ENCODE measurements around the gene PPFIBP2.

Gene PPFIBP2

GRCh38 chr11:7638710-7639642 lies 125.2 kb downstream of the PPFIBP2 start:
- no peak for TF ChIP-seq ZFP30 (CRISPR knock-in tag; IDR thresholded peaks at IDR 0.05)
- no peak for TF ChIP-seq RARB (CRISPR knock-in tag; IDR thresholded peaks at IDR 0.05)
- TF ChIP-seq PPARA (CRISPR knock-in tag; IDR thresholded peaks at IDR 0.05; ENCODE audit: borderline replicate concordance): no peak
- TF ChIP-seq TCF4 (CRISPR knock-in tag; IDR thresholded peaks at IDR 0.05; ENCODE audit: borderline replicate concordance): no peak
- TF ChIP-seq OSR1 (CRISPR knock-in tag; IDR thresholded peaks at IDR 0.05): no peak
- no peak for TF ChIP-seq TSHZ2 (CRISPR knock-in tag; IDR thresholded peaks at IDR 0.05)
- TF ChIP-seq, protein P1, sequence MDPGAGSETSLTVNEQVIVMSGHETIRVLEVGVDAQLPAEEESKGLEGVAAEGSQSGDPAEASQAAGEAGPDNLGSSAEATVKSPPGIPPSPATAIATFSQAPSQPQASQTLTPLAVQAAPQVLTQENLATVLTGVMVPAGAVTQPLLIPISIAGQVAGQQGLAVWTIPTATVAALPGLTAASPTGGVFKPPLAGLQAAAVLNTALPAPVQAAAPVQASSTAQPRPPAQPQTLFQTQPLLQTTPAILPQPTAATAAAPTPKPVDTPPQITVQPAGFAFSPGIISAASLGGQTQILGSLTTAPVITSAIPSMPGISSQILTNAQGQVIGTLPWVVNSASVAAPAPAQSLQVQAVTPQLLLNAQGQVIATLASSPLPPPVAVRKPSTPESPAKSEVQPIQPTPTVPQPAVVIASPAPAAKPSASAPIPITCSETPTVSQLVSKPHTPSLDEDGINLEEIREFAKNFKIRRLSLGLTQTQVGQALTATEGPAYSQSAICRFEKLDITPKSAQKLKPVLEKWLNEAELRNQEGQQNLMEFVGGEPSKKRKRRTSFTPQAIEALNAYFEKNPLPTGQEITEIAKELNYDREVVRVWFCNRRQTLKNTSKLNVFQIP (CRISPR knock-in tag; IDR thresholded peaks at IDR 0.05; ENCODE audit: borderline replicate concordance, low read depth): no peak
- TF ChIP-seq ZNF8 (CRISPR knock-in tag; IDR thresholded peaks at IDR 0.05): no peak
- TF ChIP-seq SNAI2 (CRISPR knock-in tag; IDR thresholded peaks at IDR 0.05): no peak
- TF ChIP-seq, protein P2, sequence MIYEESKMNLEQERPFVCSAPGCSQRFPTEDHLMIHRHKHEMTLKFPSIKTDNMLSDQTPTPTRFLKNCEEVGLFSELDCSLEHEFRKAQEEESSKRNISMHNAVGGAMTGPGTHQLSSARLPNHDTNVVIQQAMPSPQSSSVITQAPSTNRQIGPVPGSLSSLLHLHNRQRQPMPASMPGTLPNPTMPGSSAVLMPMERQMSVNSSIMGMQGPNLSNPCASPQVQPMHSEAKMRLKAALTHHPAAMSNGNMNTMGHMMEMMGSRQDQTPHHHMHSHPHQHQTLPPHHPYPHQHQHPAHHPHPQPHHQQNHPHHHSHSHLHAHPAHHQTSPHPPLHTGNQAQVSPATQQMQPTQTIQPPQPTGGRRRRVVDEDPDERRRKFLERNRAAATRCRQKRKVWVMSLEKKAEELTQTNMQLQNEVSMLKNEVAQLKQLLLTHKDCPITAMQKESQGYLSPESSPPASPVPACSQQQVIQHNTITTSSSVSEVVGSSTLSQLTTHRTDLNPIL (CRISPR knock-in tag; IDR thresholded peaks at IDR 0.05; ENCODE audit: low read depth): no peak
- no peak for TF ChIP-seq ESRRG (CRISPR knock-in tag; IDR thresholded peaks at IDR 0.05)
- TF ChIP-seq BACH2 (CRISPR knock-in tag; IDR thresholded peaks at IDR 0.05; ENCODE audit: borderline replicate concordance): no peak
- TF ChIP-seq ZNF565 (CRISPR knock-in tag; conservative IDR thresholded peaks at IDR 0.05; ENCODE audit: low read depth): no peak
- TF ChIP-seq CSDC2 (CRISPR knock-in tag; IDR thresholded peaks at IDR 0.05): no peak
- no peak for TF ChIP-seq ISL1 (CRISPR knock-in tag; IDR thresholded peaks at IDR 0.05)
- TF ChIP-seq ZNF70 (CRISPR knock-in tag; IDR thresholded peaks at IDR 0.05): no peak
- TF ChIP-seq ARNTL (CRISPR knock-in tag; IDR thresholded peaks at IDR 0.05; ENCODE audit: borderline replicate concordance, low read depth): no peak
- no peak for TF ChIP-seq CSRNP3 (CRISPR knock-in tag; IDR thresholded peaks at IDR 0.05)
- no peak for ATAC-seq

DNA sequence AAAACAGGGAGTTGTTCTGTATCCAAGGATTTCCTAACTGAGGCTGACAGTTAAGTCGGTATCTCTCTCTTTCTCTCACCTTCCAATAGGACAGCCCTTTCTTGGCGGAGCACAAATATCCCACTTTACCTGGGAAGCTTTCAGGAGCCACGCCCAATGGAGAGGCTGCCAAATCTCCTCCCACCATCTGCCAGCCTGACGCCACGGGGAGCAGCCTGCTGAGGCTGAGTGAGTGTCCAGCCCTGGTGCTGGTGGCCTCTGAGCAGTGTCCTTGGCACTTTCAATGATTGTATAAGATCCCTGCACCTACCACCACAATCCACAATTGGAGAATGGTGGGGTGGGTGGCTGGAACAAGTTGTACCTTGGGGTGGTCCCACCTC lies 125.8 kb downstream of the PPFIBP2 start:
- ATAC-seq: no peak
- TF ChIP-seq ZNF70 (CRISPR knock-in tag; IDR thresholded peaks at IDR 0.05) (no peak), RARB (CRISPR knock-in tag; IDR thresholded peaks at IDR 0.05) (no peak), ZFP30 (CRISPR knock-in tag; IDR thresholded peaks at IDR 0.05) (no peak), OSR1 (CRISPR knock-in tag; IDR thresholded peaks at IDR 0.05) (no peak), ISL1 (CRISPR knock-in tag; IDR thresholded peaks at IDR 0.05) (no peak), CSRNP3 (CRISPR knock-in tag; IDR thresholded peaks at IDR 0.05) (no peak), ARNTL (CRISPR knock-in tag; IDR thresholded peaks at IDR 0.05; ENCODE audit: borderline replicate concordance, low read depth) (no peak)
- TF ChIP-seq, protein P1 (CRISPR knock-in tag; IDR thresholded peaks at IDR 0.05; ENCODE audit: borderline replicate concordance, low read depth): no peak
- TF ChIP-seq, protein P2 (CRISPR knock-in tag; IDR thresholded peaks at IDR 0.05; ENCODE audit: low read depth): no peak

Measured in SK-N-SH treated with all-trans-retinoic acid at 6 μM for 48 hours (cell line).